Keratinocyte (primary cell): Measurements from ENCODE around the gene GLDC. TPM values are rescaled to one million over a fixed set of nuclear protein-coding genes. Genes with fewer than 3 reads are reported as not detected.

ENCODE experiments used
- DNase-seq: peaks from one replicate; pipeline ENCODE4 v3.0.0-alpha.2; 2011; ENCODE audit warnings: low read depth, missing footprints, low spot score
- FAIRE-seq: peaks from 2 replicates; lab custom pipeline; 2011; peaks lifted over from hg19 to GRCh38; lab: Jason Lieb, UNC
- H2AFZ ChIP-seq: 2 replicates; pipeline ENCODE4 v1.6.0; 2012; ENCODE audit warnings: low read length, control low read depth, inconsistent platforms; ENCODE audit not compliant: control insufficient read depth
- H3K27ac ChIP-seq: 2 replicates; pipeline ENCODE4 v1.5.1; 2011; ENCODE audit warnings: low read length; ENCODE audit not compliant: control insufficient read depth, insufficient read depth
- H3K27me3 ChIP-seq: 3 replicates; pipeline ENCODE4 v1.6.0; 2011; ENCODE audit warnings: low read length; ENCODE audit not compliant: control insufficient read depth, insufficient read depth; ENCODE audit errors: extremely low read depth
- H3K36me3 ChIP-seq, 2 experiments: 2 replicates in 1 of 2; 3 replicates in 1 of 2; pipeline ENCODE4 v1.5.1; 2011; ENCODE audit warnings: low read length in 2 of 2, mild to moderate bottlenecking in 1 of 2; ENCODE audit not compliant: control insufficient read depth in 2 of 2, insufficient read depth in 2 of 2; ENCODE audit errors: extremely low read depth in 1 of 2
- H3K4me1 ChIP-seq: 3 replicates; pipeline ENCODE4 v1.5.1; 2011; ENCODE audit warnings: low read length; ENCODE audit not compliant: control insufficient read depth, insufficient read depth; ENCODE audit errors: extremely low read depth
- H3K4me2 ChIP-seq: 3 replicates; pipeline ENCODE4 v1.6.0; 2011; ENCODE audit warnings: low read depth, low read length; ENCODE audit not compliant: control insufficient read depth, insufficient read depth; ENCODE audit errors: extremely low read depth
- H3K4me3 ChIP-seq, 3 experiments: fragments of 200-600 bp in 1 of 3; sonication (generic) in 1 of 3; 2 replicates in 2 of 3; 3 replicates in 1 of 3; pipeline ENCODE4 v1.5.1; 2011 to 2016; ENCODE audit warnings: low read length in 3 of 3, mild to moderate bottlenecking in 3 of 3, control low read depth in 2 of 3, inconsistent platforms in 1 of 3, low read depth in 1 of 3, mixed read lengths in 1 of 3, mixed run types in 1 of 3, moderate library complexity in 1 of 3; ENCODE audit not compliant: control insufficient read depth in 2 of 3, insufficient read depth in 2 of 3; ENCODE audit errors: extremely low read depth in 1 of 3
- H3K79me2 ChIP-seq: 2 replicates; pipeline ENCODE4 v1.6.0; 2012; ENCODE audit warnings: low read length; ENCODE audit not compliant: control insufficient read depth, insufficient read depth
- H3K9ac ChIP-seq: 3 replicates; pipeline ENCODE4 v1.6.0; 2011; ENCODE audit warnings: low read length; ENCODE audit not compliant: control insufficient read depth, insufficient read depth; ENCODE audit errors: extremely low read depth
- H3K9me1 ChIP-seq: 3 replicates; pipeline ENCODE4 v1.6.0; 2011; ENCODE audit warnings: low read length; ENCODE audit not compliant: control insufficient read depth, insufficient read depth; ENCODE audit errors: extremely low read depth
- H3K9me3 ChIP-seq: 2 replicates; pipeline ENCODE4 v1.5.1; 2012; ENCODE audit warnings: low read depth, low read length; ENCODE audit not compliant: control insufficient read depth
- H4K20me1 ChIP-seq: 3 replicates; pipeline ENCODE4 v1.6.0; 2011; ENCODE audit warnings: low read length; ENCODE audit not compliant: control insufficient read depth, insufficient read depth; ENCODE audit errors: extremely low read depth
- EZH2 ChIP-seq: IDR thresholded peaks from one replicate; pipeline ENCODE4 v1.6.1; 2012; ENCODE audit warnings: inconsistent platforms, mild to moderate bottlenecking, low read length, moderate library complexity
- dilution Hi-C: fragments of 300-500 bp; cut with MboI; formaldehyde crosslinking; loops from one replicate; pipeline ENCODE4 v1.7.0; 2020; ENCODE audit warnings: low sequenced_read_pairs; ENCODE audit not compliant: extremely low pct_ligation_motif_present
- polyA plus RNA-seq, 5 experiments: library from polyadenylated mRNA; depleted of rRNA in 3 of 5; stranded (reverse) in 3 of 5; stranded (forward) in 1 of 5; unstranded in 1 of 5; fragments of >200 nt; gene quantifications; 1 replicate in 1 of 5; 2 replicates in 3 of 5; 3 replicates in 1 of 5; pipeline versions ENCODE4 v1.2.1 to v1.2.3, GENCODE V29; 2011 to 2012; ENCODE audit warnings: missing spikeins in 2 of 5, low read depth in 1 of 5, low replicate concordance in 1 of 5
- TF ChIP-seq, protein P1 (sequence below), 3 experiments: IDR thresholded peaks in 1 of 3; conservative IDR thresholded peaks in 1 of 3; optimal IDR thresholded peaks in 1 of 3; 2 replicates in 2 of 3; 3 replicates in 1 of 3; pipeline versions ENCODE3 to v1.5.1; 2011; ENCODE audit warnings: low read length in 3 of 3, mild to moderate bottlenecking in 3 of 3, moderate library complexity in 2 of 3, control low read depth in 1 of 3, inconsistent platforms in 1 of 3; ENCODE audit not compliant: insufficient read depth in 2 of 3; ENCODE audit errors: extremely low read depth in 1 of 3

Gene GLDC
- polyA plus RNA-seq, 1 donor (not counting 4 experiments of a cell fraction or from before 2014, with no cell fraction given): 0.69 TPM

DNA sequence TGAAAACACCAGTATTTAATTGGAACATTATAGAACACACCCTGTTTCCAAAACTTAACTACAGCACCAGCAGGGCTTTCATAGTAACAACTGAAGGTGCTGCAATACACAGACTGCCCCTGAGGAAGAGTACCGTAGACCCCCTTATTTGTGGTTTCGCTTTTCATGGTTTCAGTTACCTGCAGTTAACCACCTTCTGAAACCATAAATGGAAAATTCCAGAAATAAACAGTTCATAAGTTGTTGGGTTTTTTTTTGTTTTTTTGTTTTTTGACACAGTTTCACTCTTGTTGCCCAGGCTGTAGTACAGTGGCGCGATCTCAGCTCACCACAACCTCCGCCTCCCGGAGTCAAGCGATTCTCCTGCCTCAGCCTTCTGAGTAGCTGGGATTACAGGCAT is 9.5 kb upstream of the GLDC start:
- Histone ChIP-seq H3K4me1 (no peaks in the 10 kb centered on the region), H3K9ac (no peak overlapping the region), H3K9me3 (no peaks in the 10 kb centered on the region), H2AFZ (no peak overlapping the region), H4K20me1 (no peaks in the 10 kb centered on the region), H3K4me2 (no peak overlapping the region), H3K4me3 (no peak overlapping the region), H3K79me2 (no peaks in the 10 kb centered on the region), H3K9me1 (no peaks in the 10 kb centered on the region), H3K36me3 (no peaks in the 10 kb centered on the region), H3K27me3 (no peaks in the 10 kb centered on the region), H3K27ac (no peak overlapping the region)
- TF ChIP-seq, protein P1, sequence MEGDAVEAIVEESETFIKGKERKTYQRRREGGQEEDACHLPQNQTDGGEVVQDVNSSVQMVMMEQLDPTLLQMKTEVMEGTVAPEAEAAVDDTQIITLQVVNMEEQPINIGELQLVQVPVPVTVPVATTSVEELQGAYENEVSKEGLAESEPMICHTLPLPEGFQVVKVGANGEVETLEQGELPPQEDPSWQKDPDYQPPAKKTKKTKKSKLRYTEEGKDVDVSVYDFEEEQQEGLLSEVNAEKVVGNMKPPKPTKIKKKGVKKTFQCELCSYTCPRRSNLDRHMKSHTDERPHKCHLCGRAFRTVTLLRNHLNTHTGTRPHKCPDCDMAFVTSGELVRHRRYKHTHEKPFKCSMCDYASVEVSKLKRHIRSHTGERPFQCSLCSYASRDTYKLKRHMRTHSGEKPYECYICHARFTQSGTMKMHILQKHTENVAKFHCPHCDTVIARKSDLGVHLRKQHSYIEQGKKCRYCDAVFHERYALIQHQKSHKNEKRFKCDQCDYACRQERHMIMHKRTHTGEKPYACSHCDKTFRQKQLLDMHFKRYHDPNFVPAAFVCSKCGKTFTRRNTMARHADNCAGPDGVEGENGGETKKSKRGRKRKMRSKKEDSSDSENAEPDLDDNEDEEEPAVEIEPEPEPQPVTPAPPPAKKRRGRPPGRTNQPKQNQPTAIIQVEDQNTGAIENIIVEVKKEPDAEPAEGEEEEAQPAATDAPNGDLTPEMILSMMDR (optimal IDR thresholded peaks at IDR 0.05 in 1 of 3, IDR thresholded peaks at IDR 0.05 in 1 of 3, conservative IDR thresholded peaks at IDR 0.05 in 1 of 3; ENCODE audit: extremely low read depth in 1 of 3, insufficient read depth in 2 of 3, low read length in 3 of 3): no peak
- no peak for TF ChIP-seq EZH2
- dilution Hi-C loops: no loop called here
- DNase-seq: no peak
- no peak for FAIRE-seq

DNA sequence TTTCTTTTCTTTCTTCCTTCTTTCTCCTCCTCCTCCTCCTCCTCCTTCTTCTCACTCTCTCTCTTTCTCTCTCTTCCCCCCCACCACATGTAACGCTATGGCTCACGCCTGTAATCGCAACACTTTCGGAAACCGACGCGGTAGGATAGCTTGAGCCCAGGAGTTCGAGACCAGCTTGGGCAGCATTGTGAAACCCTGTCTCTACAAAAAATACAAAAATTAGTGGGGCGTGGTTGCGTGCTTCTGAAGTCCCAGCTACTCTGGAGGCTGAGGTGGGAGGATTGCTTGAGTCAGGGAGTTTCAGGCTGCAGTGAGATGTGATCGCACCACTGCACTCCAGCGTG is 736 bp upstream of the GLDC start:
- Histone ChIP-seq H2AFZ (no peak overlapping the region), H3K9me3 (no peaks in the 10 kb centered on the region), H3K4me2 (peak overlapping the region; percentile 62), H3K36me3 (no peaks in the 10 kb centered on the region), H3K9ac (no peak overlapping the region), H3K79me2 (no peaks in the 10 kb centered on the region), H3K27me3 (peaks cover 21% of the 10 kb centered on the region), H4K20me1 (no peaks in the 10 kb centered on the region), H3K4me3 (peak overlapping the region in 1 of 3 experiments; percentile 78), H3K9me1 (no peaks in the 10 kb centered on the region), H3K4me1 (peaks cover 2% of the 10 kb centered on the region), H3K27ac (no peak overlapping the region)
- dilution Hi-C loops: no loop called here
- DNase-seq (no peak), FAIRE-seq (no peak)
- TF ChIP-seq, protein P1 (optimal IDR thresholded peaks at IDR 0.05 in 1 of 3, IDR thresholded peaks at IDR 0.05 in 1 of 3, conservative IDR thresholded peaks at IDR 0.05 in 1 of 3; ENCODE audit: extremely low read depth in 1 of 3, insufficient read depth in 2 of 3, low read length in 3 of 3): no peak
